ES-I3 (cell line): ENCODE data around the gene PDE11A.

Source experiments
- H3K36me3 ChIP-seq: 2 replicates; pipeline ENCODE4 v1.6.1; 2013; ENCODE audit warnings: mild to moderate bottlenecking, low read length, control low read depth, moderate library complexity; ENCODE audit not compliant: insufficient read depth
- H3K4me1 ChIP-seq: 2 replicates; pipeline ENCODE4 v1.6.1; 2013; ENCODE audit warnings: mild to moderate bottlenecking, control low read depth, low read length; ENCODE audit not compliant: insufficient read depth
- H3K9ac ChIP-seq: 2 replicates; pipeline ENCODE4 v1.6.1; 2013; ENCODE audit warnings: low read depth, mild to moderate bottlenecking, low read length, moderate library complexity
- H3K9me3 ChIP-seq: 2 replicates; pipeline ENCODE4 v1.6.1; 2013; ENCODE audit warnings: mild to moderate bottlenecking, low read length, moderate library complexity; ENCODE audit not compliant: control insufficient read depth, insufficient read depth

PDE11A gene

GRCh38 chr2:177763531-177764265 lies 308.9 kb downstream of the PDE11A start:
- no peaks in the 10 kb centered on the region for H3K9me3 ChIP-seq
- no peaks in the 10 kb centered on the region for H3K36me3 ChIP-seq
- peak overlapping the region; percentile 54; the same call in 1 of the 2 replicates for H3K9ac ChIP-seq
- H3K4me1 ChIP-seq, result peaks cover under 1% of the 10 kb centered on the region; the same call in 1 of the 2 replicates

- H3K9me3 ChIP-seq, result no peaks in the 10 kb centered on the region
- H3K9ac ChIP-seq, result no peak overlapping the region
- peaks cover 6% of the 10 kb centered on the region for H3K4me1 ChIP-seq
- no peaks in the 10 kb centered on the region for H3K36me3 ChIP-seq
These were observed 313.1 kb downstream of the PDE11A start for GRCh38 chr2:177759443-177759842.

DNA sequence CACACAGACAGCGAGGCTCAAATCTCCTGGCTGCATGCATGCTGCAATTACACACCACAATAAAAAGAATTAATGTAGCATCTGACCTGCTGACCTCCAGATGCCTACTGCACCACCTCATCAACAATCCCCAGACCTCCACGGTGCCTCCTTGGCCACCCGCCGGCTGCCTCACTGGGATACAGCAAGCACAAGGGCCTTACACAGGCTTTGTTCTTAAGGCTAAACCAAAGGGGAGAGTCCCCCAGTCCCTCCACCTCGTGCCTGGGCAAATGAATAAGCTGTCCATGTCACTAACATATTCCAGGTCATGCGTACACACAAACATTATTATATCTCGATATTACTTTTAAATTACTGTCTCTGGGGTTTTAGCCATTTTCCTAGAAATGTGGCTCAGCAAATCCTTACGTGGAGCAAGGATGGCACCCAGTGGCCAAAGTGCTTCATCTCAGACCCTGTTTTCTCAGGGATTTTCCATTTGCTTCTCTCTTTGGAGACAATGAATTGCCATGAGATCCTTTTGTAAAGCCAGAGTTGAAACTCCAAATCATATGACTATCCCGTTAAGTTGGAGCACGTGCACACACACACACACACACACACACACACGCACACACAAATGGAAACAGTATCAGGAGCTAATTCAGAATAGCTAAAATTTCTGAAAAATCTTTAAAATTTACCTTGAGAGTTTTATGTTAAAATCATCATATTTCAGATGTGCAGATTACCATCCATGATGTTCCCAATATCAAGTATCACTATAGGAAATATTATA lies 313.8 kb downstream of the PDE11A start:
- H3K4me1 ChIP-seq, result peaks cover 11% of the 10 kb centered on the region
- no peaks in the 10 kb centered on the region for H3K36me3 ChIP-seq
- H3K9me3 ChIP-seq, result no peaks in the 10 kb centered on the region
- peak overlapping the region; percentile 26; the same call in 1 of the 2 replicates for H3K9ac ChIP-seq

DNA sequence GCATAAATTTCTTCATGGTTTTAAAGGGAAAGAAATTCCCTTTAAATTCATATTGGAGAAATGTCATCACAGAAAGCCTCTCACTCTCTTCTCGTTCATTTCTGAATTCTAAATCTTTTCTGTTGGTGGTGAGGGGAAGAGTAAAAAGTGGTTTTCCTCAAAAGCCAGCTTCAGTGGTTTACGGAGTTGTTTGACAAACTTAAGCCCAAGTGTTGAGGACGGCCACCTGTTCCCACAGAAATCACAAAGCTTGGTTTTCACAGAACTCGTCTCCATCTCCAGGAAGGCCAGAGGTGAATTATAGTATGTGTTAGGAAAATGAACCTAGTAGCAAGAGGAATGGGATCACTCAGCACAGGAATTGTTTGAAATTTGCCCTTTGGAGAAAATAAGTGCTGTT lies 316.2 kb downstream of the PDE11A start:
- no peak overlapping the region for H3K9ac ChIP-seq
- H3K9me3 ChIP-seq, result no peaks in the 10 kb centered on the region
- H3K36me3 ChIP-seq, result no peaks in the 10 kb centered on the region

DNA sequence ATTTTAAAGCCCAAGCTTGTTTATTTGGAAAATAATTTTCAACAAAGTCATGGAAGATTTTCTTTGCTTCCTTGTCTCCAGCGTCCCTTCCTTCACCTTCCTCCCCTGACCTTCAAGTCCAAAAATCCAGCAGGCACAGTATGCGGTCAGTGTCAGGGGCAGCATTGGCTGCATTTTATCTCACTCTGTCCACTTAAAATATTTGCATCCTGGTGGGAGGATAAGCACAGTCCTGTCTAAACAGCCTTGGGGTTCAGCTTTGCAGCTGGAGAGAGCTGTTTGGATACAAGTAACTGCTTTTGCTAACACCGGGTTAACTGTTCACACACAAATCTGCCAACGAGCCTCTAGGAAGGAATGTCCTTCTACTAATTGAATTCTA lies 318.1 kb downstream of the PDE11A start:
- Histone ChIP-seq H3K9ac (no peak overlapping the region), H3K9me3 (no peaks in the 10 kb centered on the region), H3K36me3 (no peaks in the 10 kb centered on the region), H3K4me1 (peaks cover 11% of the 10 kb centered on the region)

More for the DNA sequence above, 316.2 kb downstream of the PDE11A start:
- peaks cover 11% of the 10 kb centered on the region for H3K4me1 ChIP-seq

DNA sequence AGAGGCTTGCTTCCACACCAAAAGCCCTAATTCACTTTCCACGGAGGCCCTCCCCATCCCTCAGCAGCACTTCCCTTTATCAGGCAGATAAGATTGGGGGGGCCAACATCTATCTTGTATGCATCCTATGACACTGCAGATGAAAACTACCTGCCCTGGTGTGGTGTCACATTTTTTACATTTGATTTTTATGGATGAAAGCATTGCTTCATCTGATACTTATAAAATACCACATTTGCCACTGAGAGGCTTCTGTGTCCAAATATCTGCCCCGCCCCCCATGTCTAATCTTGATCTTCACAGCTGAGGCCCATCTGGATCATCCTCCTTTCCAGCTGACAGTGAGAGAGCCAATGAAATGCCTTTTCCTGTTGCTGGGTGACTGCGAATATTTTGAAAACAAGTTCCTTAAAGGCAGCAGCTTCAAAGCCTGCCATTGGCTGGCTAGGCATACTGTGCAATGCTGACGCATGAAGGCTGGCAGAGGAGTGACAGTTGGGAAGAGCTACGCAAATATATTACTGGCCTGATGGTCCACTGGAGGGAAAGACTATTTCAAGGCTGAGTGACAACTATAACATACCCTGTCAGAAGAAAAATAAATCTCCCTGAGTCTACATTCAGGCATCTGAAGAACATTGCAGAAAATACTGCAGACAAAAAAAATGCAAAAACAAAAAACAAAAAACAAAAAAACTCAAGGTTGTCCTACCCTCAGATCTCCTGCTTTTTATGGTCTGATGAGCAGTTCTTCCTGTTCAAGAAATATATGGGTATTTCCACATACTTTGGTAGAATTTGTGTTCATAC lies 318.7 kb downstream of the PDE11A start:
- Histone ChIP-seq H3K4me1 (peaks cover 11% of the 10 kb centered on the region), H3K9ac (no peak overlapping the region), H3K9me3 (no peaks in the 10 kb centered on the region), H3K36me3 (no peaks in the 10 kb centered on the region)

DNA sequence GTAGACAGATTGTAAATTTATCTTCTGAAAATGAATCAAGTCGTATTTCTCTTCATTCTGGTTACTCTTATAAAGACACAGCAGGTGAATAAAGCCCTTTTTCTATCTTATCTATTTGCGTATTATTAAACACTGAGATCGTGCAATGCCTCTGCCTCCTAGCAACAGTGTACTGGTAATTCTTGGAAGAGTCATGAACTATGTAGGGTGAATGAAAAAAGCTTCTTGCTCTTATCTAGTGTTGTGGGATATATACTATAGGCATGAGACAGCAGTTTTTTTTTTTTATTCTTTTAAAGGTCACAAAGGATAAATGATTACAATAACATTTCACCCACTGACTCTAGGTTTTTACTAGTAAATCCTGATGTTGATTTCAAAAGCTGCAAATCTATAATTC lies 324.2 kb downstream of the PDE11A start:
- Histone ChIP-seq H3K4me1 (no peaks in the 10 kb centered on the region), H3K9ac (no peak overlapping the region), H3K36me3 (no peaks in the 10 kb centered on the region), H3K9me3 (no peaks in the 10 kb centered on the region)

DNA sequence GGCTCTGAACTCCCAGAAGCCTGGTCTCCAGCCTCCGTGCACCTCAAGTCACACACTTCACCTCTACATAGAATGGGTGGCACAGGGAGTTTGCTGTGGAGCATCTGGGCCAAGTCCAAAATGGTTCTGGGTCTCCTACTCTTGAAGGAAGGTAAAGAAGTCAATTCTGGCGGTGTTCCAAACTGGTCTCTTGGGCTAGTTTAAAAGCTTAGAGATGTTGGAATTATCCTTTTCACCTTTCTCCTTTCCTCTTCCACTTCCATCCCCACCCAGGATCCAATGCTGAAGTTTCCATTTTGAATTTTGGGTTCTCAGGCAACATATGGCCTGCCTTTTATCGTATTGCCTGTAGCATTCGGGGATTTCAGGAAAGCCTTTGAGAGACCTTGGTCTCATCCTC lies 325.2 kb downstream of the PDE11A start:
- Histone ChIP-seq H3K4me1 (no peaks in the 10 kb centered on the region), H3K9me3 (no peaks in the 10 kb centered on the region), H3K9ac (no peak overlapping the region), H3K36me3 (no peaks in the 10 kb centered on the region)

DNA sequence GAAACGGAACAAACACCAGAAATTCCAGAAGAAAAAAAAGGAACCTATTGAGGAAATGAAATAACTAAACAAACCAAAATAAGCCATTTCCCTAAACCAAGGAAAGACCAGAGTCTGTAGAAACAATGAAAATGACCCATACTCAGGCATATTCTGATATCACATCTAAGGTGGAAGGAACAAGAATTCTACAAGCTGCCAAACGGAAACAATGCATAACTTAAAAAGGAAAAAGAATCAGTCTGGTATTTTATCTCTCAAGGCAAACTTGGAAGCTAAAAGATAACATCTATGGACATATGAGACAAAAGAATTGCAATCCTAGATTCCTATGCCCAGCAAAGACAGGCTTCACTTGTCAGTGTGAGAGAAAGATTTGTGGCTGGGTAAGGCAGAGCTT lies 326.2 kb downstream of the PDE11A start:
- H3K36me3 ChIP-seq, result no peaks in the 10 kb centered on the region
- no peak overlapping the region for H3K9ac ChIP-seq
- no peaks in the 10 kb centered on the region for H3K9me3 ChIP-seq
- no peaks in the 10 kb centered on the region for H3K4me1 ChIP-seq

DNA sequence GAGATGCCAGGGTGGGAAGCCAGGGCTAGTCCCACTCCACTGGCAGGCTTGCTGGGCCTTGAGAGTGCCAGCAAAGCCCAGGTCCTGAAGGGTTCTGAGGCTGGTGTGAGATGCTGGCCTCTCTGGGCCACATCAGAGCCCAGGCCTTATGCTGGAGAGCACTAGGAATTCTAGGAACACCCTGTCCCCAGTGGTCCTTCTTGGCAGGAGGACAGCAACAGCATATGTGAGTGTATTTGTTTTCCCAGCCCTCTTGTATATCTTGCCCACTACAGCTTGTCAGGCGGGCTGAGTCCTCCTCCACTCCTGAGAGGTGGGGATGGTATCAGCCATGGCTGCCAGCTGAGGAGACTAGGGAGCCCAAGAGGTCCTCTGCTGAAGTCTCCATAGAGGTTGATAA lies 327.0 kb downstream of the PDE11A start:
- no peaks in the 10 kb centered on the region for H3K9me3 ChIP-seq
- no peaks in the 10 kb centered on the region for H3K4me1 ChIP-seq
- no peak overlapping the region for H3K9ac ChIP-seq
- no peaks in the 10 kb centered on the region for H3K36me3 ChIP-seq

DNA sequence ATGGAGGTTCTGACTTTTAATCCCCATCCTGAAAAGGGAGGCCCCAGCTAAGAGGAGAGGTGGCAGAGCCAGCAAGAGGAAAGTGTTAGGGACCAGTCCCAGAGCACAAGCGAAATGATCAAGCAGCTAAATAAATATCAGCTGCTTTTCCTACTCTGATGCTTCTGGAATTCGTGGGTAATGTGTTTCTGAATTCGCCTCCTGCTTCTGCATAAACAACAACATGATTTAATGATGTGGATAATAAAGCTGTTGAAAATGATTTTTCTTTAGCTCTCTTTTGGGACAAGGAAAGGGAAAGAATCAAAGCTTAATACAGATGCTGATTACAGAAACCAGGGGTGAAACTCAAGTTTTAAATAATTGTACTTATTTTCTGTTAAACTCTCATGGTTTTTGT lies 329.7 kb downstream of the PDE11A start:
- no peak overlapping the region for H3K9ac ChIP-seq
- H3K36me3 ChIP-seq, result no peaks in the 10 kb centered on the region
- no peaks in the 10 kb centered on the region for H3K4me1 ChIP-seq
- no peaks in the 10 kb centered on the region for H3K9me3 ChIP-seq

DNA sequence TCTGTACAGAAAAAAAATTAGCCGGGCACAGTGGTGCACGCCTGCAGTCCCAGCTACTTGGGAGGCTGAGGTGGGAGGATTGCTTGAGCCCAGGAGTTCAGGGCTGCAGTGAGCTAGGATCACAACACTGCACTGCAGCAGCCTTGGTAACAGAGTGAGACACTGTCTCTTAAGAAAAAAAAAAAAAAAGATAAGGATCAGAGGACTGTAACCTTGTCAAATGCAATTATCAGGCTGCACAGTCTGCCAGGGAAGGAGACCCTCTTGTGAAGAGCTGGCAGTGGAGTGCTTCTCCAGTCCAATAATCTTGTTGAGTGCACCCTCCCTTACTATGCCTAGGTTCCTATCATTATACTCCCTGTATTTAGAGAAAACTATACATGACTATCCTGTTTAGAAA lies 330.7 kb downstream of the PDE11A start:
- H3K9me3 ChIP-seq, result no peaks in the 10 kb centered on the region
- no peaks in the 10 kb centered on the region for H3K36me3 ChIP-seq
- H3K4me1 ChIP-seq, result no peaks in the 10 kb centered on the region
- H3K9ac ChIP-seq, result no peak overlapping the region

DNA sequence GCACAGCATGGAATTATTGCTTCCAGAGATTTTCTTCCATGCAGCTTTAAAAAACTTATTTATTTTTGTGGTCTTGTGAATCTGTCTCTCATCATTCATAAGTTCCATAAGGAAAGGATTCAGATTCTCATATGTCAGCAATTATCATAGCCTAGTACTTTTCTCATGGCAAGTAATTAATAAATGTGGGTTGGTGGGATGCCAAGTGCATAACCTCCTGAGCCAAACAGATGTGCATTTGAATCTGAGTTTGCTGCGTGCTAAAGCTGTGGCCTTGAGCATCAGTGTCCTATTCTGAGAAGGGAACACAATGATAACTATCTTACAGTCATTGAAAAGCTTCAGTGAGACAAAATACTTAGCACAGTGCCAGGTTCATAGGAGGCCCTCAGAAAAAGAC lies 331.9 kb downstream of the PDE11A start:
- no peak overlapping the region for H3K9ac ChIP-seq
- no peaks in the 10 kb centered on the region for H3K9me3 ChIP-seq
- H3K36me3 ChIP-seq, result no peaks in the 10 kb centered on the region
- no peaks in the 10 kb centered on the region for H3K4me1 ChIP-seq

DNA sequence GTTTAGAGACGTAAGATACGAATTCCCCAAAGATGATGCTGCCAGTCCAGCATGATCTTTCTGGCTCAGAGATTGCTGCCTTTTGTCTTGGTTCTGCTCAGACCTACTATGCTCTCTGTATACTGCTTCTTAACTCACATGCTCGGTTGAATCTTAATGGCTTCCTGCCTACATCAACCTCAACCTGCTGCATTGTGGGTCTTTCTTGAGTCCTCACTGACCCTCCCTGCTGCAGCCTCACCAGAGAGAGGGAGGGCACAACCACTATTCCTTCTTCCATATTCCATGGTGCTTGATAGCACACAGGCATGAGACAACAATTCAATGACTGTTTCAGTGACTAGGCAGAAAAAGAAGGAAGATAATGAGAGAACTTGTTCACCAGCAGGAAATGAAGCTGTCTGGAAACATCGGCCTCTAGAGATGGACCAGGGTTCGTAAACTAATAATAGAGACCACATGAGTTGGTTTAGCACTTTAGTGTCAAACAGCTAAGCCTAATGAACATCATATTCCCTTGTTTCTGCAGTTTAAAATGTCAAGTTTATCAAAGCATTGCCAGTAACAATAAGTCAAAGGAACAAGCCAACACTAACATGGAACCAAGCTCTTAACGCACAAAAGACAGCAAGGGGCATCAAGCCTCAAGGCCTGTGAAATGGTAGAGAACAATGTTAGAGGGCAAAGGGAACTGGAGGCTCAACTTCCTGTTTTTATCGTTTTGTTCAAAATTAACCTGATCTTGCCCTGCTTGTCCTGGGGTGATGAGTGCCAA lies 333.9 kb downstream of the PDE11A start:
- no peak overlapping the region for H3K9ac ChIP-seq
- no peaks in the 10 kb centered on the region for H3K36me3 ChIP-seq
- H3K4me1 ChIP-seq, result no peaks in the 10 kb centered on the region
- H3K9me3 ChIP-seq, result no peaks in the 10 kb centered on the region
